Activated CD8-positive, alpha-beta memory T cell treated with anti-CD3 and anti-CD28 coated beads, Interleukin-2, amount 50 U/mL, for 24 hours (primary cell): ENCODE results near the gene RIPOR1.

ENCODE experiments used
- DNase-seq: peaks from one replicate; pipeline ENCODE4 v3.0.0-alpha.2; 2020; ENCODE audit errors: extremely low read depth

RIPOR1 gene

DNA sequence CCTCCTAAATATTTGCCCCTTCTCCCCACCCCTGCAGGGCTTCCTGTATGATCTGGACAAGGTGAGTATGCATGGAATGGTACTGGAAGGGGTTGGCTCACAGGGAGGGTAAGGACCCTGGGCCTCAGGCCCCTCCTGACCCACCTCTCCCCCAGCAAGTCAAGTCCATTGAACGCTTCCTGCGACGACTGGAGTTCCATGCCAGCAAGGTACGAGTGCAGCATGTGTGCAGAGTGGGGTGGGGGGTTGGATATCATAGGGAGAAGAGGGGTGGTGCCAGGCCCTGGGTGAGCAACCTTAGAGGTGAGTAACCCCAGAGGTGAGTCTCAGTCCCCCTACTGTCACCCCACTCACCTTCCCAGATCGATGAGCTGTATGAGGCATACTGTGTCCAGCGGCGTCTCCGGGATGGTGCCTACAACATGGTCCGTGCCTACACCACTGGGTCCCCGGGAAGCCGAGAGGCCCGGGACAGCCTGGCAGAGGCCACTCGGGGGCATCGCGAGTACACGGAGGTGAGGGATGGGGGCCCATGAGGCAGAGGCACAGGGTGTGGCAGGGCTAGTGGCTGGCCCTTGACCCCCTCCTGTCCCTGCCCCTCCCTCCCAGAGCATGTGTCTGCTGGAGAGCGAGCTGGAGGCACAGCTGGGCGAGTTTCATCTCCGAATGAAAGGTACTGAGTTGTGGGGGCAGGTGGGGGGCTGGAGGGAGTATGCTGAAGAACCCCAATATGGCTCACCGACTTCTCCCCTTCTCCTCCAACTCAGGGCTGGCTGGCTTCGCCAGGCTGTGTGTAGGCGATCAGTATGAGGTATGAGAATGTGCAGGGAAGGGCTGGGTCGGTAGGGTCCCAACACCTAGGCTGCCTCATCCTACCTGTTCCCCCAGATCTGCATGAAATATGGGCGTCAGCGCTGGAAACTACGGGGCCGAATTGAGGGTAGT, 11.3 kb downstream of the RIPOR1 start:
- DNase-seq = no peak

- no peak for DNase-seq
Observed at GRCh38 chr16:67540756-67541155, 12.1 kb downstream of the RIPOR1 start.

GRCh38 chr16:67541391-67542263, 13.0 kb downstream of the RIPOR1 start:
- no peak for DNase-seq

DNA sequence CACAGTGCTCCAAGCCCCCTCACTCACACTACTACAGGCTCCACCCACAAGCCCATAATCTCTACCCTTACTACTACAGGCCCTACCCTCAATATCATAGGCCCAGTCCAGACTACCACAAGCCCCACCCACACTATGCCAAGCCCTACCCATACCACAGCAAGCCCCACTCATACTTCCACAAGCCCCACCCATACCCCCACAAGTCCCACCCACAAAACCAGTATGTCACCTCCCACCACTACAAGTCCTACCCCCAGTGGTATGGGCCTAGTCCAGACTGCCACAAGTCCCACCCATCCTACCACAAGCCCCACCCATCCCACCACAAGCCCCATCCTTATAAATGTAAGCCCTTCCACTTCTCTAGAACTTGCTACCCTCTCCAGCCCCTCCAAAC, 13.8 kb downstream of the RIPOR1 start:
- peak; percentile 44 for DNase-seq

DNA sequence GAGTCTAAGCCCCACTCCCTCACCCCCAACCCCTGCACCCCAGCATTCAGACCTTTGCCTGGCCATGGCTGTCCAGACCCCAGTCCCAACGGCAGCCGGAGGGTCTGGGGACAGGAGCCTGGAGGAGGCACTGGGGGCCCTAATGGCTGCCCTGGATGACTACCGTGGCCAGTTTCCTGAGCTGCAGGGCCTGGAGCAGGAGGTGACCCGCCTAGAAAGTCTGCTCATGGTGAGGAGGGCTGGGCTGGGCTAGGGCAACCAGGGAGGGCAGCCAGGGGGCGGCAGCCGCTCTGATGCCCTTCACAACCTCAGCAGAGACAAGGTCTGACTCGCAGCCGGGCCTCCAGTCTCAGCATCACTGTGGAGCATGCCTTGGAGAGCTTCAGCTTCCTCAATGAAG, 14.4 kb downstream of the RIPOR1 start:
- DNase-seq = no peak

- DNase-seq = no peak
Observed at GRCh38 chr16:67543582-67543981, 15.0 kb downstream of the RIPOR1 start.

- no peak for DNase-seq
Observed at GRCh38 chr16:67544329-67544841, 15.8 kb downstream of the RIPOR1 start.

- no peak for DNase-seq
Observed at GRCh38 chr16:67544844-67545664, 16.4 kb downstream of the RIPOR1 start.

- DNase-seq = no peak
Observed at GRCh38 chr16:67545665-67546024, 17.0 kb downstream of the RIPOR1 start.

DNA sequence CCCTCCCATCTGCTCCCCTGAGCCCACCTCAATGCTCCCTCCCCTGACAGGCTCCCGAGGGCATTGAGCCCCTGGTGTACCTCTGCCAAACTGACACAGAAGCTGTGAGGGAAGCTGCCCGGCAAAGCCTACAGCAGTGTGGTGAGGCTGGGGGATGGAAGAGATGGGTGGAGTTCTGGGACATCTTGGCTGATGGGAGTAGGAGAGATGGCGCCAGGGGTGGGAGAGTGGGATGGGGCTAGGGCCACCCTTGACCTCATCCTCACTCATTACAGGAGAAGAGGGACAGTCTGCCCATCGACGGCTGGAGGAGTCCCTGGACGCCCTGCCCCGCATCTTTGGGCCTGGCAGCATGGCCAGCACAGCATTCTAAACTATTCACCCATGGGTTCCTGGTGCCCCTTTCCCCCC, 17.5 kb downstream of the RIPOR1 start:
- DNase-seq = no peak

DNA sequence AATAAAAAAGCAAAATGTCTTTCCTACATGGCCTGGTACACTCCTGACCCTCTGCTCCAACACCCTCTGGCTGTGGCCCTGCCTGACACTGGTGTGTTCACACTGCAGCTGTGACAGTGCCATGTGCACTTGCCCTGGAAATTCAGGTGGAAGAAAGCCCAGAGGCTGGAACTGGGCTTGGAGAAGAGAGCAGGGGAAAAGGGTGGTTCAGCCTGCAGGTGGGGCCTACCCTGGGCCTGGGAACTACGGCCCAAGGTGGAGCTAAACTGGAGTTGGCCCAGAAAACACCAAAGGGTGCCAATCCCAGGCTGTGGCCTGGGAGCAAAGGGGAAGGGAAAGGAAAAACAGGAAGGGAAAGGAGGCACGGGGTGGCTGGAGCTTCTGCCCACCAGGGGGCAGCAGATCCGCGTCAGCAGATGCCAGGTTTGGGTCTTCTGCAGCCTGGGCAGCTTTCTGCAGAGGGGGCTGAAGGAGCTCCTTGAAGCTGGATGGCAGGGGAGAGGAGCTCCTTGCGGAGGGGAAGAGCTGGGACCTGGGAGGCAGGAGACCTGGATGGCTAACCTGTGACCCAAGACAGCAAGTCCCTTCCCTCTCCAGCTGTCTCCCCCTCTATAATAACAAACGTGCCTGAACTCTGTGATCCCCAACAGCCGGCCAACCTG, 18.3 kb downstream of the RIPOR1 start:
- DNase-seq = no peak

GRCh38 chr16:67547423-67548264, 19.0 kb downstream of the RIPOR1 start:
- DNase-seq = no peak

- DNase-seq = no peak
Observed at GRCh38 chr16:67548265-67549126, 19.9 kb downstream of the RIPOR1 start.

DNA sequence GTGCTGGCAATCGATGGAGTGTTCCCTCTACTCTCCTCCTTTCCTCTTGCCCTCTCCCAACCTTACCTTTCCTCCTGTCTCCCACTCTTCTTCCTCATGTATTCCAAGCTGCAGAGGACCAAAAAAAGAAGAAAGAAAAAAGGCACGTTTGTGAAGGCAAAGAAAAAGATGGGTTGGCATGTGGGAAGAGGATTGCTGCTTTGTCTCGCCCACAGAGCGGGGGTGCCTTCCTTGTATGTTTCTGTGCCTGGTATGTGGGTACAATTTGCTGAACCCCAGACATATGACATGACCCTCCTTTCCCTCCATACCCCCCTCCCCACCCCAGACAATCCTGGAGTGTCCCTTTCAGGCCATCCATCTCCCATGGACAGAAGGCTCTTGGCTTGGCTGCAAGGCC, 20.6 kb downstream of the RIPOR1 start:
- DNase-seq = no peak

- no peak for DNase-seq
Observed at GRCh38 chr16:67549936-67550335, 21.3 kb downstream of the RIPOR1 start.

GRCh38 chr16:67551091-67551490, 22.5 kb downstream of the RIPOR1 start:
- DNase-seq = no peak

GRCh38 chr16:67551972-67552371, 23.3 kb downstream of the RIPOR1 start:
- DNase-seq = no peak

DNA sequence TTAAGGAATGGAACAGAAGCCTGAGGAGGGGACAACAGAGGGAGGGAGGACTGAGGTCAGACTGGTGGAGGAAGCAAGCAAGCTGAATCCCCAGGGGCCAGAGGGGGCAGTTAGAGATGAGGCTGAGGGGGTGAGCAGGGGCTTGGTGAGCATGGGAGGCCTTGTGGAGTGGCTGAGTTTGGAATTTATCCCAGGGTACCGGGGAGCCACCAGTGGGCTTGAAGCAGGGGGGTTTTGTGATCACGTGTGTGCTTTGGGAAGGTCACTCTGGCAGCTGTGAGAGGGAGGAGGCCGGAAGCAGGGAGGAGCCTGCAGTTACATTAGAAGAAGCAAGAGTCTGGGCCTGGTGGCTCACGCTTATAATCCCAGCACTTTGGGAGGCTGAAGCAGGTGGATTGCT, 23.8 kb downstream of the RIPOR1 start:
- no peak for DNase-seq

- DNase-seq = no peak
Observed at GRCh38 chr16:67555795-67556212, 27.2 kb downstream of the RIPOR1 start.
